Stimulated activated memory B cell treated with anti-CD40 and anti-IgM and Interleukin-4, amounts not matched to agents 10 μg/mL and 1 μg/mL and 100 μg/mL, for 72 hours (primary cell): Measurements from ENCODE around the gene ATP5PD.
"Not testable (repeated sequence)": the region's sequence is repeated elsewhere in the genome, so short reads cannot be mapped to it uniquely, and the experiment has no call there.

ENCODE experiments used
- ATAC-seq: fragments of 150-1000 bp; cut with Tn5 transposase; 2 replicates; pipeline ENCODE4 v1.10.0; 2021
- H3K27ac Mint-ChIP-seq: one replicate; pipeline ENCODE4 v1.8.0; 2022; ENCODE audit warnings: mild to moderate bottlenecking, mixed read lengths
- H3K27me3 Mint-ChIP-seq: one replicate; pipeline ENCODE4 v1.8.0; 2022; ENCODE audit warnings: mixed read lengths
- H3K36me3 Mint-ChIP-seq: one replicate; pipeline ENCODE4 v1.8.0; 2022; ENCODE audit warnings: mixed read lengths
- H3K4me1 Mint-ChIP-seq: one replicate; pipeline ENCODE4 v1.8.0; 2022; ENCODE audit warnings: mixed read lengths
- H3K4me3 Mint-ChIP-seq: one replicate; pipeline ENCODE4 v1.8.0; 2022; ENCODE audit warnings: mild to moderate bottlenecking, moderate library complexity, mixed read lengths
- H3K9me3 Mint-ChIP-seq: one replicate; pipeline ENCODE4 v1.8.0; 2022; ENCODE audit warnings: mixed read lengths

ATP5PD gene

DNA sequence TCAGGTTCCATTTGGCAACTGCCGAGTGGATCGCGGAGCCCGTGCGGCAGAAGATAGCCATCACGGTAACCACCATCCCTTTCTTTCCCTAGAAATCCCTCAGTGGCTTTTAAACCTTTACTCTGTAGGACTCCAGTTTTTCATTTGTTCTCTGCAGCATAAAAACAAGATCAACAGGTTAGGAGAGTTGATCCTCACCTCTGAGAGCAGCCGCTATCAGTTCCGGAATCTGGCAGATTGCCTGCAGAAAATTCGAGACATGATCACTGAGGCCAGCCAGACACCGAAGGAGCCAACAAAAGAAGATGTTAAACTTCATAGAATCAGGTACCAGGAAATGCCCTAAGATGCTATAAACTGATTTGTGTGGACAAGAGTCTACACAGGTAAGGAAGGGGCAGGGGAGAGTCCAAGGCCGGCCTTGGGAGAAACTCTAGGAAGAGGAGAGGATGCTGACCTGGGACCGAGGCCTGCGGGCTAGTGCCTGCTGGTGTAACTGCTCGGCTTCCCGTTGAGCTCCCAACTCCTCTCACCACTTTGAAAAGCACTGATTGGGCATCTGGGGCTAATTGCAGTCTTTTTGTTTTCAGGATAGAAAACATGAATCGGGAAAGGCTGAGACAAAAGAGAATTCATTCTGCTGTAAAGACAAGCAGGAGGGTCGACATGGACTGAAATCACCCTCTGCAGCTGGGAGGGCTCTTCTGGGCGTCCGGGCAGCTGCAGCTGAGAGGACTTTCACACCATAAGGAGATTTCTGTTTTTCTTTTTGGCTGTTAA lies 26.2 kb downstream of the ATP5PD start:
- no peak for ATAC-seq
- no peak overlapping the region for H3K27ac Mint-ChIP-seq
- H3K36me3 Mint-ChIP-seq = peaks cover 55% of the 10 kb centered on the region

DNA sequence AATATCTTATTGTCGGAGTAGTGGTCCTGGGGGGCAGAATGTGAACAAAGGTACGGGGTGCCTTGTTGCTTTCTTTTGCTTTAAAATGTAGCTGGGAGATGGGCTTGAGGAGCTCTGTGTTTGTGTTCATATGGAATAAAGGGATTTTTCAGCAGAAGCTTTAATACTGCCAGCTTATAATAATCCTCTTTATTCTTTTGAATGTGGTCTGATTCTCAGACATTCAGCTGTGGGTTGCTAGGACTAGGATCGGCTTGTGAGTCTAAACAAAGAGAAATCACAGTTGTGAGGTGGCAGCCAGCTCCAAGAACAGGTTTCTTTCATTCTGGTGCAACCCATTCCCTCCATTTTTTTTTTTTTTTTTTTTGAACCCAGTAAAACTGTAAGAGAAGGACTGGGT lies 27.1 kb downstream of the ATP5PD start:
- no peaks in the 10 kb centered on the region for H3K9me3 Mint-ChIP-seq
- peaks cover 56% of the 10 kb centered on the region for H3K36me3 Mint-ChIP-seq
- no peaks in the 10 kb centered on the region for H3K27me3 Mint-ChIP-seq
- no peak overlapping the region for H3K4me3 Mint-ChIP-seq
- no peak for ATAC-seq
- H3K4me1 Mint-ChIP-seq = peaks cover 13% of the 10 kb centered on the region
- no peak overlapping the region for H3K27ac Mint-ChIP-seq

More for the DNA sequence above, 26.2 kb downstream of the ATP5PD start:
- Mint-ChIP-seq H3K27me3 (no peaks in the 10 kb centered on the region), H3K4me1 (peaks cover 6% of the 10 kb centered on the region), H3K9me3 (no peaks in the 10 kb centered on the region), H3K4me3 (no peak overlapping the region)

DNA sequence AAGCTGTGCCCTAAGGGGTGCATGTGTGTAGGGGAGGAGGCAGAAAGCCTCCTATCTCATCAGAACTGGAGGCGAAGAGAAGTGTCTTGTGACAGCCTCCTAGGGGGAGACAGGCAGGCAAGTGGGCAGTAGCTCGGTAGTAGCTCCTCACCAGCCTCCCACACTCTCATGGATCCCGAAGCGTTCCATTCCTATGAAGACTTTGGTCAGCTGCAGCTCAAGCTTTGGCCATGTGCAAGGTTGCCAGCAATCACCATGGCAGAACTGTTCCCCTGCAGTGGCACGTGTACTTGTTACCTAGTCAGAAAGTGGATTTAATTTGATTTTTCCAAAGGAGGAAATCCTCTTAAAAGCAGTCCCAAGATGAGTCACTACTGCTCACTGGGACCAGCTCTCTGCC lies 27.6 kb downstream of the ATP5PD start:
- Mint-ChIP-seq H3K27ac (no peak overlapping the region), H3K27me3 (no peaks in the 10 kb centered on the region), H3K4me3 (no peak overlapping the region), H3K36me3 (peaks cover 56% of the 10 kb centered on the region), H3K9me3 (no peaks in the 10 kb centered on the region), H3K4me1 (peaks cover 15% of the 10 kb centered on the region)
- ATAC-seq = no peak

DNA sequence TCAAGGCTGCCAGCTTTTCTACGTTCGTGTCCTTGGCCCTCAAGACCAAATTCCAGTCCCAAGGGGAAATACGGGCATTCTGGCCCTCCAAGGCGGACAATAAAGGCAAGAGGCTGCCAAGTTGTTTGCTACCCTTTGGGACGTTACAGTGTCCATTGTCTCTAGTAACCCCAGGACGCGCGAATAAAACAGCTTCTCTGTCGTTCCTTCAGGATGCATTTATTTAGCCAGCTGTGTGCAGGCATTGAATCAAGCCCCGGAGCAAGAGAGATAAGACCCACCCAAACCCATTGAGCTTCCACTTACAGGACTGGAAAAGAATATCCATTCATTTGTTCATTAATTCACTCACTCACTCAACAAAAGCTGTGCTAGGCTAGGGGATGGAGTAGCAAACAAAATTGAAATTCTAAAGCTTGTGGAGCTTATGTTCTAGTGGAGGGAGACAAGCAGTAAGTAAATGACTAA lies 33.6 kb downstream of the ATP5PD start:
- H3K27ac Mint-ChIP-seq = peak overlapping the region; percentile 91
- peaks cover 16% of the 10 kb centered on the region for H3K36me3 Mint-ChIP-seq
- no peak for ATAC-seq
- H3K4me3 Mint-ChIP-seq = peak overlapping the region; percentile 87
- no peaks in the 10 kb centered on the region for H3K27me3 Mint-ChIP-seq
- peaks cover 34% of the 10 kb centered on the region for H3K4me1 Mint-ChIP-seq
- H3K9me3 Mint-ChIP-seq = no peaks in the 10 kb centered on the region

DNA sequence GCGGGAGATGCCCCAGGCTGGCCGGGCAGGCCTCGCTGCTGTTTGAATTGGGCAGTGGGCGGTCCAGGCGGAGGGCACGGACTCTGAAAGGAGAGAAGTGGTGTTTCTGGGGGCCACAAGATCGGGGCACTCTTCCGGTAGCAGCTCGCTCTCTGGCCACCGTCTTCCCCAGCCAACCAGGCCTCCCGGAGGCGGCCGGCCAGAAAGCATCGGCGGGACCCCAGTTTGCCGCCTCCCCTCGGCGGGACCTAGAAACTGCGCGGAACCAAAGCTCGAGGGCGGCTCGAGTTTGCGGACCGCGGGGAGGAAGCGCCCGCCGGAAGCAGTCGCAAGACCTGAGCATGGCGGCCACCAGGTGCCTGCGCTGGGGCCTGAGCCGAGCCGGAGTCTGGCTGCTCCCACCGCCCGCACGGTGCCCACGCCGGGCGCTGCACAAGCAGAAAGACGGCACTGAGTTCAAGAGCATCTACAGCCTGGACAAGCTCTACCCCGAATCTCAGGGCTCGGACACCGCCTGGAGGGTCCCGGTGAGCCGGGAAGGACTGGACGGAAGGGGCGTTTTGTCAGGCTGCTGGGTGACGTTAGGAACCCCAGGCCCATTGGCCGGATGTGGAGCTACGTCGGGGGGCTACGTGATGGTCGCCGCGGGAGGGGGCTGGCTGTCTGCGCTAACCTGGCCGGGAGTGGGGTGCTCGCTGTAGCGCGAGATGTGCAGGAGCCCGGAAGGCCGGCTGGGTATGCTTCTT lies 34.2 kb downstream of the ATP5PD start, which contains the start of gene MRPL58:
Gene MRPL58 (plus strand): TSS at position 325 of the 746 bp plus-strand sequence. CDS start 17 bp downstream, at position 342.
- Mint-ChIP-seq H3K9me3 (no peaks in the 10 kb centered on the region), H3K27ac (peak within 1 kb of the TSS; percentile 91), H3K4me1 (peaks cover 34% of the 10 kb centered on the region), H3K36me3 (peaks cover 16% of the 10 kb centered on the region), H3K4me3 (peak within 1 kb of the TSS; percentile 87), H3K27me3 (no peaks in the 10 kb centered on the region)
- peak; percentile 95 for ATAC-seq

DNA sequence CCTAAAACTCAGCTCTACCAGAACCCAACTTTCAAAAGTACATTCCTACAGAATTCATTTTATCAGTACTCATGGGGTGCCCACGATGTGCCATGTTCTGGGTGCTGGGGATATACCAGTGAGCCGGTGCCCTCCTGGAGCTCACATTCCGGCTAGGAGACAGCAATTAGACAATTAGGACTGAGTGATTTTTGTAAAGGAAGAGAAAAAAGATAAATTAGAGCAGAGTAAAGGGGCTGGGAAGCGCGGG lies 34.7 kb downstream of the ATP5PD start:
- Mint-ChIP-seq H3K27me3 (no peaks in the 10 kb centered on the region), H3K9me3 (no peaks in the 10 kb centered on the region), H3K36me3 (peaks cover 16% of the 10 kb centered on the region), H3K27ac (peak overlapping the region; percentile 91), H3K4me1 (peaks cover 34% of the 10 kb centered on the region), H3K4me3 (peak overlapping the region; percentile 87)
- ATAC-seq = no peak

DNA sequence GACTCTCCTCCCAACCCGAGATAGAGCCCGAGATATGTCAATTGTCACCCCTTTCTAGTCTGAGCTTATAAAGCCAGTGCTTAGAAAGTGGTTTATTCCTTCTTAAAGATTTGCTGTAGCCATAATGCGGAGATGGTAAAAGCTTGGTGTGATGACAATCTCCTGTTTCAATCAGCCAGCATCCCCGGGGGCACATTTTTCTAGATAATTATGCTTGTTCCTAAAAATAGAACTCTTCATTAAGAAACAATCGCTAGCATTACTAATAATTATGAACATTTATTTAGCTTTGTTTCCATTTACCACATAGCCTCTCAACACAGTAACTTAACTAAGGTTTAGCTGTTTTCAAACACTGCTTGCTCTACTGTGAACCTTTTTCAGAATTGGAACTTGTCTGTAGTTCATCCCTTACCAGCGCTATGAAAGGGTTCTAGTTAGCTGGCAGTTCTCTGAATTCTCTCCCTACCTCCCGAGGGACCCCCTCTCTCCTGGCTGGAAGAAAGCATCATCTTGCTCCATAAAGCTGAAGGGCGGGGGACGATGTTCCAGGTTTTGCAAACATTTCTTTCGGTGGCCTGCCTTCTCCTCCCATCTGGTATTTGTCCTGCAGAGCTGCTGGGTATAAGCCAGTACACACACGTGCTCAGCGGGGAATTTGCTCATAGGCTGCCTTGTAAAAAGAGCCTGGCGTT lies 35.2 kb downstream of the ATP5PD start:
- Mint-ChIP-seq H3K4me1 (peaks cover 34% of the 10 kb centered on the region), H3K27ac (peak overlapping the region; percentile 91), H3K36me3 (peaks cover 16% of the 10 kb centered on the region), H3K4me3 (peak overlapping the region; percentile 87), H3K27me3 (peaks cover 2% of the 10 kb centered on the region), H3K9me3 (no peaks in the 10 kb centered on the region)
- no peak for ATAC-seq

DNA sequence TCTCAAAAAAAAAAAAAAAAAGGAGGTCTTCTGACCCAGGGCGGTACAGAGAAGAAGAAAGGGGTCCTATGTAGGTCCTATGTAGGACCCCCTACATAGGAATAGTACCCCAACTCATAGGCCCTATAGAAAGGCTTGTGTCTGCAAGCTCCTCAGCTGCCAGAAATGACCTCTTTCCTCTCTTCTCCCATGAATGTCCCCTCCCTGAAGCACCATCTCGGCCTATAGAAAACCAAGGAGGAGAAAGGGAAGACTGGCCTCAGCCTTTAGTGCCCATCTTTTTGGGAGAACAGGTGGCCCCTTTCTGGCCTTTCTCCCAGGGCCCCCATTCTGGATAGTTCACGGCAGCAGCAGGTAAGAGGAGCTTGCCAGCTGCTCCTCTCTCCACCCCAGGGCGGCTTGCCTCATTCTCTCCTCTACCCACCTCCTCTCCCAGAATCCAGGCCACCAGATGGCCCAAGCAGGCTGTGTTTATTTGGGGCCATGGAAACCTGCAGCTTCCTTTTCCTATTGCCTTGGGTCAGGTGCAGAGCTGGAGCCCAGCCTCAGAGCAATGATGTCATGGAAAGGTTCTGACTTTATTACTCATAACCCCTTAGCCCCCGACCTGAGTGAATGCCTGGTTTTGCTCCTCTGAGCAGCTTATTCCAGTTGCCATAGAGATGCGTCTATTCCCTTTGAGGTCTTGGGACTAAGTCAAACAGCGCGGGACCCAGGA lies 35.9 kb downstream of the ATP5PD start:
- H3K36me3 Mint-ChIP-seq = peaks cover 16% of the 10 kb centered on the region
- H3K4me1 Mint-ChIP-seq = peaks cover 28% of the 10 kb centered on the region
- no peak overlapping the region for H3K27ac Mint-ChIP-seq
- no peak overlapping the region for H3K4me3 Mint-ChIP-seq
- no peak for ATAC-seq
- H3K9me3 Mint-ChIP-seq = no peaks in the 10 kb centered on the region
- peaks cover 9% of the 10 kb centered on the region for H3K27me3 Mint-ChIP-seq

DNA sequence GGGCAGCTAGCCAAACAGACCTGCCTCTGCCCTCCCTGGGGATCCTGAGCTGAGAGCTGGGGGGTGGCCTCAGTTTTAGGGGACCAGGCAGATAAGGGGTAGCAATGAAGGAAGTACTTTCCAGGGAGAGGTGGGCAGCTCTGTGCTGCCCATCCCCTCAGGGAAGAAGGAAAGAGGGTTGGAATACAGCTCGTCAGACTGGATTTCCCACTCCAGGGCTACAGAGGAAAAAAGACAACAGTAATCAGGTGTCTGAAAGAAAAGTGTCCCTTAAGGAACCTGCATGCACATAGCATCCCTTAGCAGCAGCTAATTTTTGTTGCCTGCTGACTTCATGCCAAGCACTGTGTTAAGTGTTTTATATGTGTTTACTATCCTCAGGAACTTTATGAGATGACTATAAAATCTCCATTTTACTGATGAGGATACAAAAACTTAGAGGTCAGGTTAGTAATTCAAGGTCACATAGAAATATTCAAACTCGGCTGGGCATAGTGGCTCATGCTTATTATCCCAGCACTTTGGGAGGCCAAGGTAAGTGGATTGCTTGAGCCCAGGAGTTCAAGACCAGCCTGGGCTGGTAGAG lies 37.5 kb downstream of the ATP5PD start:
- Mint-ChIP-seq H3K4me1 (peaks cover 19% of the 10 kb centered on the region), H3K27ac (no peak overlapping the region), H3K4me3 (no peak overlapping the region), H3K27me3 (peaks cover 18% of the 10 kb centered on the region), H3K9me3 (no peaks in the 10 kb centered on the region), H3K36me3 (peaks cover 5% of the 10 kb centered on the region)
- no peak for ATAC-seq

DNA sequence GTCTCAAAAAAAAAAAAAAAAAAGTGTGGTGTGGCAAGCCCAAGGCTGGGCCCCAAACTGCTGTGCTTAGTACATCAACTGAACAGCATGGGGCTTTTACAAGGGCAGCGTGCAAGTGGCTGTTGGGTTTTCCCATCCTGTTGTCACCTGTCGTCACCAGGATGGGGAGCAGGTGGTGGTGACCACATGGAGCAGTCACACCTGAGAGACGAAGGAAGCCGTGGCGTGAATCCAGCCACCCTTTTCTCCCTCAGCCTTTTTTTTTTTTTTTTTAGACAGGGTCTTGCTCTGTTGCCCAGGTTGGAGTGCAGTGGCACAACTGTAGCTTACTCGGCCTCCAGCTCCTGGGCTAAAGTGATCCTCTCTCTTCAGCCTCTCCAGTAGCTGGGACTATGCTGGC lies 38.4 kb downstream of the ATP5PD start:
- Mint-ChIP-seq H3K4me3 (no peak overlapping the region), H3K9me3 (no peaks in the 10 kb centered on the region), H3K27ac (no peak overlapping the region), H3K4me1 (peaks cover 11% of the 10 kb centered on the region), H3K27me3 (peaks cover 21% of the 10 kb centered on the region), H3K36me3 (no peaks in the 10 kb centered on the region)
- ATAC-seq = no peak

DNA sequence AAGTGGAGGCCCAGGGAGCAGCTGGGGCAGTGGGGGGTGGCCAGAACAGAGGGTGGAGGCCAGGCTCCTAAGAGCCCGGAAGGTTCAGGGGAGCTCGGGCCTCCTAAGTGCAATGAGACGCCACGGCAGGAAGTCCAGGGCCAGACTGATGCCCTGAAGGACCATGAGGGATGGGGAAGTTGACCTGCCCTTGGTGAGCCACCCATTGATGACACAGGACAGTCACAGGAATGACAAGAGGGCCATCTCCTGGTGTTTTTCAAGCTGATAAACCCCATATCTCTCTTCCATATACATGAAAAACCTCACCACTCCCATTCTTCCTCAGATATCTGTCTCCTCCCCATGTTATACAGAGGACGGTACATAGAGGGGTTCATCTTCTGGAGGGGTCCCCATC lies 40.1 kb downstream of the ATP5PD start:
- H3K9me3 Mint-ChIP-seq = no peaks in the 10 kb centered on the region
- no peak overlapping the region for H3K27ac Mint-ChIP-seq
- no peak overlapping the region for H3K4me3 Mint-ChIP-seq
- H3K27me3 Mint-ChIP-seq = peaks cover 36% of the 10 kb centered on the region
- peaks cover 9% of the 10 kb centered on the region for H3K4me1 Mint-ChIP-seq
- no peak for ATAC-seq
- H3K36me3 Mint-ChIP-seq = no peaks in the 10 kb centered on the region

DNA sequence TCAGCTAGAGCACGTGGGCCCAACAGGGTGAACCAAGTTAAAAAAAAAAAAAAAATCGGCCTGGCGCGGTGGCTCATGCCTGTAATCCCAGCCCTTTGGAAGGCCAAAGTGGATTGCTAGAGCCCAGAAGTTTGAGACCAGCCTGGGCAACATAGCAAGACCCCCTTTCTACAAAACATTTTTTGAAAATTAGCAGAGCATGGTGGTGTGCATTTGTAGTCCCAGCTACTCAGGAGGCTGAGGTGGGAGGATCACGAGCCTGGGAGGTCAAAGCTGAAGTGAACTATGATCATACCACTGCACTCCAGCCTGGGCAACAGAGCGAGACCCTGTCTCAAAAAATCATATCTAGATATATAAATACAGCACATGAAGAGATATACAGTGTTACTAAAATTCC lies 40.7 kb downstream of the ATP5PD start:
- not testable (repeated sequence) for H3K4me1 Mint-ChIP-seq, H3K36me3 Mint-ChIP-seq, H3K27ac Mint-ChIP-seq, H3K4me3 Mint-ChIP-seq, ATAC-seq, H3K9me3 Mint-ChIP-seq
- H3K27me3 Mint-ChIP-seq = peaks cover 39% of the 10 kb centered on the region

DNA sequence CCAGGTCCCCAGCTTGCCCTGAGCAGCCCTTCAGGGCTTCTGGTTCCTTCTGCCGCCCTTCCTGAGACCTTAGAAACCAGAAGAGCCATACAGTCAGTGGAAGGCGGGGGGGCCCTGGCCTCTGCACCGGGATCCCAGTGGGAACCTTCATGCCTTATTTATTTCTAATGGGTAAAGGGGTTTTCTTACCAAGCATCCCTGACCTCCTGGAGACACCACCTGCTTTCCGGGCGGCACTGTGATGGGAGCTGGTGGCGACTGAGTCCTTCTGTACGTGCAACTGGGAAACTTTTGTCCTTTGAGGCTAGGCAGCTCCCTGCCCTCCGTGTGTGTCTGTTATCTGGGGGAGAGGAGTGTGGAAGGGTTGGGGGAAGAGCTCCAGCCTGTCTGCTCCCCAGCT lies 41.5 kb downstream of the ATP5PD start:
- no peaks in the 10 kb centered on the region for H3K9me3 Mint-ChIP-seq

DNA sequence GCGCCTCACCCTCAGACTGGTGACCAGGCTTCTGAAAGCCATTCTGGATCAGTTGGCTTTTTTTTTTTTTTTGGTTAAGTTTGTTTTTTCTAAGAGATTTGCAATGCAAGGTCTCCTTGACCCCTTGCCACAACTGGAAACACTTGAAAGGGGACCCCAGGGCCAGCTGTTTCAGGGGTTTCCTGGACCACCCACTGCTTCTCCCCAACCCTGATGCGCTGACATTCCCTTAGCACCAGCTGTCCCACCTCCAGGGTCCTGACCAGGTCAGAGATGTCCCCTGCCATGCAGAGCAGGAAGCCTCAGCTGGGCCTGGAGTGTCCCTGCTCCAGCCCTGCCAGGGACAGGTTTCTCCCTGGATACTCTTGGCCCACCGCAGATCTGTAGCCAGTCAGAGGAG lies 42.4 kb downstream of the ATP5PD start:
- ATAC-seq = no peak
- Mint-ChIP-seq H3K27me3 (peaks cover 44% of the 10 kb centered on the region), H3K36me3 (no peaks in the 10 kb centered on the region), H3K9me3 (no peaks in the 10 kb centered on the region), H3K4me1 (peaks cover 9% of the 10 kb centered on the region), H3K4me3 (no peak overlapping the region), H3K27ac (no peak overlapping the region)

More for the DNA sequence above, 41.5 kb downstream of the ATP5PD start:
- ATAC-seq = no peak
- Mint-ChIP-seq H3K27ac (no peak overlapping the region), H3K4me3 (no peak overlapping the region), H3K36me3 (no peaks in the 10 kb centered on the region), H3K27me3 (peaks cover 44% of the 10 kb centered on the region), H3K4me1 (peaks cover 9% of the 10 kb centered on the region)

DNA sequence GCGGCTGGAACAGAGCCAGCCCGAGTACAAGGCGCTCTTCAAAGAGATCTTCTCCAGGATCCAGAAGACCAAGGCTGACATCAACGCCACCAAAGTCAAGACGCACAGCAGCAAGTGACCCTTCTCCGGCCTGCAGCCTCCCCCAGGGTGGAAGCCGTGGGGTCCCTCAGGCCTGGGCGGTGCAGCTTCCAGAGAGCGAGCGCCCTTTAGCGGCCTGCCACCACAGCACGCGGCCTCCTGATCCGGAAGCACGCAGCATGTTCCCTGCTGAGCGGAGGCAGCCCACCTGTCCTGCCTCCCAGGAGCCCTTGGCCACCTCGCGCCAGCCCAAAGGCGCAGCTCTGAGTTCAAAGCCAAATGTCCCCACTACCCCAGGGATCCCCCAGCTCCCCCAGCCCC lies 42.8 kb downstream of the ATP5PD start:
- Mint-ChIP-seq H3K4me1 (peaks cover 9% of the 10 kb centered on the region), H3K27ac (no peak overlapping the region), H3K4me3 (no peak overlapping the region)

More for the DNA sequence above, 42.8 kb downstream of the ATP5PD start:
- no peak for ATAC-seq
- Mint-ChIP-seq H3K9me3 (no peaks in the 10 kb centered on the region), H3K36me3 (no peaks in the 10 kb centered on the region), H3K27me3 (peaks cover 44% of the 10 kb centered on the region)
